Ectodermal cell (in vitro differentiated cells): ENCODE results near the gene NPHP4.
"Not testable (repeated sequence)": the region's sequence is repeated elsewhere in the genome, so short reads cannot be mapped to it uniquely, and the experiment has no call there.

ENCODE experiments used
- H3K27ac ChIP-seq: 2 replicates; pipeline ENCODE4 v1.7.0; 2013; ENCODE audit warnings: mild to moderate bottlenecking, low read depth, low read length; ENCODE audit not compliant: insufficient read depth, poor library complexity, severe bottlenecking
- H3K27me3 ChIP-seq: 2 replicates; pipeline ENCODE4 v1.7.0; 2013; ENCODE audit warnings: mild to moderate bottlenecking, low read length; ENCODE audit not compliant: insufficient read depth, control insufficient read depth, poor library complexity, severe bottlenecking
- H3K36me3 ChIP-seq: one replicate; pipeline ENCODE4 v1.7.0; 2013; ENCODE audit warnings: low read length; ENCODE audit not compliant: control insufficient read depth, insufficient read depth
- H3K4me1 ChIP-seq: one replicate; pipeline ENCODE4 v1.7.0; 2013; ENCODE audit warnings: low read length; ENCODE audit not compliant: control insufficient read depth, insufficient read depth
- H3K4me3 ChIP-seq: 2 replicates; pipeline ENCODE4 v1.7.0; 2013; ENCODE audit warnings: low read depth, low read length, control low read depth; ENCODE audit not compliant: insufficient read depth
- H3K9me3 ChIP-seq: 2 replicates; pipeline ENCODE4 v1.7.0; 2013; ENCODE audit warnings: mild to moderate bottlenecking, low read length, moderate library complexity; ENCODE audit not compliant: control insufficient read depth
- WGBS, 2 experiments: methylation state at CpG; one replicate each; pipeline ENCODE4 v1.1.7; 2013; ENCODE audit warnings: missing lambda C conversion rate in 2 of 2; 5-methylcytosine and 5-hydroxymethylcytosine counted together

NPHP4 gene

DNA sequence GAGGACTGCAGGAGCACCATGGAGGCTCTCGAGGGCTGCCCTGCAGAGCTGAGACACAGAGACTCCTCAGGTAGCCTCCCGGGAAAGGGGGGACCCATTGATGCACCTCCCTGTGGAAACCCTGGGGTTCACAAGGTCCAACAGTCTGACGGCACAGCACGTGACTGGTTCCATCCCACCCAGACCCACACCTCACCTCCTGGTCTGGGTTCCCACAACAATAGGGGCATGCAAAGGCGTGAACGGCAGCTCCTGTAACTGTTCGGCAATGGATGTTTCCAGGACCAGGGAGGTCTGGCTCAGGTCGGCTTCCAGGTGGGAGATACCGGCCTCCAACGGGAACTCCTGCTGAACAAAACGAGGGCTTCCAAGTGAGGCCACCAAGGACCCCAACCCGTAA is 86.8 kb downstream of the NPHP4 start:
- no peaks in the 10 kb centered on the region for H3K27me3 ChIP-seq
- 94% methylated on average over 12 of the region's 12 CpGs for WGBS, 2 experiments
- H3K9me3 ChIP-seq = no peaks in the 10 kb centered on the region
- H3K27ac ChIP-seq = no peak overlapping the region
- H3K4me1 ChIP-seq = no peaks in the 10 kb centered on the region
- H3K4me3 ChIP-seq = no peak overlapping the region
- H3K36me3 ChIP-seq = peaks cover 6% of the 10 kb centered on the region

DNA sequence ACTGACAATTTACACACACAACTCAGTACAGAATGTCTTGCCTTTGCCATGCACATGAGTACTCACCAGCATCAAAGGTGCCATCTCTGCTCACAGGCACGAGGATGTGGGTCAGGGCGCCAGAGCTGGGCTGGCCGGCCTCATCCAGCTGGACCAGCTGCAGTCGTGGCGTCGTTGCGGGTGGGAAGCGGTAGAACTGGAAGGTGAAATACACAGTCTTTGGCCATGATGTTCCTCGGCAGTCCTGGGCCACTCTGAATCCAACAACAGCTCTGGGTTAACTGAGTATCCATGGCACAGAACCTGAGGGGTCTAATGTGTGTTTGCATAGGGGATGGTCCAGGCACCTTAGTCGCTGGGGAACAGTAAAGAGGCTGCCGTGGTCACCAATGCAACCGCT is 87.7 kb downstream of the NPHP4 start:
- Histone ChIP-seq H3K4me3 (no peak overlapping the region), H3K36me3 (peaks cover 6% of the 10 kb centered on the region), H3K4me1 (no peaks in the 10 kb centered on the region), H3K9me3 (no peaks in the 10 kb centered on the region), H3K27ac (no peak overlapping the region), H3K27me3 (no peaks in the 10 kb centered on the region)
- 96 to 97% methylated on average over 12 of the region's 12 CpGs for WGBS, 2 experiments

- no peaks in the 10 kb centered on the region for H3K9me3 ChIP-seq
- H3K4me3 ChIP-seq = no peak overlapping the region
- H3K36me3 ChIP-seq = peaks cover 6% of the 10 kb centered on the region
- no peaks in the 10 kb centered on the region for H3K4me1 ChIP-seq
- H3K27me3 ChIP-seq = no peaks in the 10 kb centered on the region
- 94 to 95% methylated on average over 8 of the region's 8 CpGs for WGBS, 2 experiments
- H3K27ac ChIP-seq = no peak overlapping the region
Measured at GRCh38 chr1:5903680-5904079, 88.5 kb downstream of the NPHP4 start.

DNA sequence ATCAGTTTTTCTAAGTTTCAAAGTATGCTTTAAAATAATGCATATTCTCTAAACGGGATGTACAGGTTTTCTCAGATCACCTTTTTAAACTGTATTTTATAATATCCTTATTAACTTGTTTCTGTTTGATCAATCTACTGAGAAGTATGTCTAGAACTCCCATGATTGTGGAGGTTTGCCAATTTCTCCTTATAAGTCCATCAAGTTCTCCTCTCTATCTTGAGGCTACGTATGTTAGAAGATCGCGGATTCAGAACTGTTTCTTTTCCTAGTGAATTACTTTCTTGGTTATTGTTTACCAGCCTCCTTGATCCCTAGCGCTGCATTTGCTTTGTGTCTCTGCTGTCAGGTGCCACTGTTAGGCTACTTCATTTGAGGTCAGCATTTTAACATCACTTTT is 89.2 kb downstream of the NPHP4 start:
- 94 to 96% methylated on average over 4 of the region's 5 CpGs for WGBS, 2 experiments
- Histone ChIP-seq H3K36me3 (peaks cover 6% of the 10 kb centered on the region), H3K9me3 (no peaks in the 10 kb centered on the region), H3K4me3 (no peak overlapping the region), H3K27ac (no peak overlapping the region), H3K4me1 (no peaks in the 10 kb centered on the region), H3K27me3 (peaks cover 3% of the 10 kb centered on the region)

DNA sequence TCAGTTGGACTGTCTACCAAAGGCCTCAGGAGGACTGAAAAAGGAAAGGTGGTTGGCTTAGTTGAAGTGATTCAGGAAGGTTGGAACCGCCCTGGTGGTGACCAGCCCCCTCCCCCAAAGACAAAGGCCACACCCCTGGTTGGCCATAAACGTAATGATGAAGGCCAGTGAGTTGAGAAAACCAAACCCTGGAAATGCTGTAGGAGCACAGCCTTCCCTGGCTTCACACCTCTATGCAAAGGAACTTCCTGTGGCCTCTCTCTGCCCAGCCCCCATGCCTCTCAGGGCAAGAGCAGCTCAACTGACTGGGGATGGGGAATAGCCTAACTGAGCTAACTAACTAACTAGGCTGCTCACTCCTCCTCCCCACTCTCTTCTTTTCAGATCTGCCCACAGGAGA is 90.4 kb downstream of the NPHP4 start:
- Histone ChIP-seq H3K36me3 (peaks cover 6% of the 10 kb centered on the region), H3K27me3 (peaks cover 5% of the 10 kb centered on the region), H3K4me1 (peaks cover 8% of the 10 kb centered on the region), H3K27ac (no peak overlapping the region), H3K4me3 (no peak overlapping the region), H3K9me3 (no peaks in the 10 kb centered on the region)
- 64 to 80% methylated on average over 2 of the region's 2 CpGs for WGBS, 2 experiments

GRCh38 chr1:5901150-5901549 is 91.1 kb downstream of the NPHP4 start:
- Histone ChIP-seq H3K36me3 (peaks cover 6% of the 10 kb centered on the region), H3K27ac (no peak overlapping the region), H3K4me1 (peaks cover 14% of the 10 kb centered on the region), H3K4me3 (no peak overlapping the region), H3K27me3 (peaks cover 5% of the 10 kb centered on the region), H3K9me3 (no peaks in the 10 kb centered on the region)
- 95 to 97% methylated on average over 5 of the region's 5 CpGs for WGBS, 2 experiments

DNA sequence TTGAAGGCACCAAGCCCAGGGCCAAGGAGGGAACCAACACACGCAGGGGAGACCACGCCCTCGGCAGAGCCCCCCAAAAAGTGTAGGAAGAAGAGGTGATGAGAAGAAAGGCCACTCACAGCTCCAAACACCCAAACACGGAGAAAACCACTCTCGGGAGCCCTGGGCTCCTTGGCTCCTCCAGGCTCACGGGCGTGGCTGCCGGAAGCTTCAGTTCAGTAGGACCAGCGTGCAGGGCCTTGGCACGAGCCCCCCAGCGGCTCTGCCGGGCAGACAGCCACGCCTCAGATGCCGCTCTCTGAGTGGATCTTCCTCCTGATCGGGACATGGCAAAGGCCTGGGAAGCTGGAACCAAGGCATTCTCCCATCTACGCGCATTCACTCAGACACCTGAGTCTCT is 94.0 kb downstream of the NPHP4 start:
- H3K27me3 ChIP-seq = peaks cover 5% of the 10 kb centered on the region
- WGBS, 2 experiments = 92 to 93% methylated on average over 17 of the region's 17 CpGs
- no peaks in the 10 kb centered on the region for H3K9me3 ChIP-seq
- peaks cover 19% of the 10 kb centered on the region for H3K4me1 ChIP-seq
- H3K36me3 ChIP-seq = peaks cover 6% of the 10 kb centered on the region
- no peak overlapping the region for H3K27ac ChIP-seq
- no peak overlapping the region for H3K4me3 ChIP-seq

DNA sequence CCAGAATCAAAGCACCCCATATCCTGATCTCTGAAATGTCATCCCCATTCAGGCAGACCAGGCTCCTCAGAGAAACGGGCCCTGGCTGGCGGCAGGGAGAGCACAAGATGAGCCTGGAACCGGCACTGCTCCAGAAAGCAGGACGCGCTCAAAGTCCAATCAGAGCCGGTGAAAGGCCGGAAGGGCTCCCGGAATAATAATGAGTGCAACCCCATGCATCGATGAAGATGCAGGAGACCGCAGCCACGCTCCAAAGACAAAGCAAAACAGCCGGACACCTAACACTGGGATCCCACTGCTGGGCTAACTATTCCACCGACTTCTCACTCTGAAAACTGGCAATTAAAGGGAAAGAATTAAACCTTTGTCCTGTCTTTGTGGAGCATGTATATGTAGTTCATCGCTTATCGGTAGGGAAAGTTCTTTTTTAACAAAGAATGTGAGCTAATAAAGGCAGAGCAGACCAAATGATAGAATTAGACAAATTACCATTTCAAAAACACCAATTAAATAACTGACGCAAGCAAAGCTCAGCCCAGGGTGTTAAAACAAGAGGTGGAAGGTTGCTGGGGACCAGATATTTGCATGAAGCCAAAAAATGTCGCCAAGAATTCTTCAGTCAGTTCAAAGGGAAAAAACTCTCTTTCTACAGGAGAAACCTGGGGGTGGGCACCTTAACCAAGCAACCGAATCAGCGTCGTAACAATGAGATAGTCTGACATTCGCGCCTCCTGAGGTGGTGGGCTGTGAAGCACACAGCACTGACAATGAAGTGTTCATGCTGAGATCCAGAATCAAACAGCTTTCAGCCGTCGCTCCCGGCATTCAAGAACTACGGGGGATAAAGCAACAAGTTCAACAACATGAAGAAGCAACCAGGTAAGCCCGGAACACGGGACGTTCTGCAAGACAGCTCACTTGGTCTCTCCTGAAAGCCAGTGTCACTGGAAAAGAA is 95.2 kb downstream of the NPHP4 start:
- no peak overlapping the region for H3K27ac ChIP-seq
- H3K4me3 ChIP-seq = no peak overlapping the region
- H3K9me3 ChIP-seq = no peaks in the 10 kb centered on the region
- peaks cover 3% of the 10 kb centered on the region for H3K36me3 ChIP-seq
- 4 to 6% methylated on average over 29 of the region's 29 CpGs for WGBS, 2 experiments
- H3K27me3 ChIP-seq = peaks cover 5% of the 10 kb centered on the region
- H3K4me1 ChIP-seq = peaks cover 19% of the 10 kb centered on the region

DNA sequence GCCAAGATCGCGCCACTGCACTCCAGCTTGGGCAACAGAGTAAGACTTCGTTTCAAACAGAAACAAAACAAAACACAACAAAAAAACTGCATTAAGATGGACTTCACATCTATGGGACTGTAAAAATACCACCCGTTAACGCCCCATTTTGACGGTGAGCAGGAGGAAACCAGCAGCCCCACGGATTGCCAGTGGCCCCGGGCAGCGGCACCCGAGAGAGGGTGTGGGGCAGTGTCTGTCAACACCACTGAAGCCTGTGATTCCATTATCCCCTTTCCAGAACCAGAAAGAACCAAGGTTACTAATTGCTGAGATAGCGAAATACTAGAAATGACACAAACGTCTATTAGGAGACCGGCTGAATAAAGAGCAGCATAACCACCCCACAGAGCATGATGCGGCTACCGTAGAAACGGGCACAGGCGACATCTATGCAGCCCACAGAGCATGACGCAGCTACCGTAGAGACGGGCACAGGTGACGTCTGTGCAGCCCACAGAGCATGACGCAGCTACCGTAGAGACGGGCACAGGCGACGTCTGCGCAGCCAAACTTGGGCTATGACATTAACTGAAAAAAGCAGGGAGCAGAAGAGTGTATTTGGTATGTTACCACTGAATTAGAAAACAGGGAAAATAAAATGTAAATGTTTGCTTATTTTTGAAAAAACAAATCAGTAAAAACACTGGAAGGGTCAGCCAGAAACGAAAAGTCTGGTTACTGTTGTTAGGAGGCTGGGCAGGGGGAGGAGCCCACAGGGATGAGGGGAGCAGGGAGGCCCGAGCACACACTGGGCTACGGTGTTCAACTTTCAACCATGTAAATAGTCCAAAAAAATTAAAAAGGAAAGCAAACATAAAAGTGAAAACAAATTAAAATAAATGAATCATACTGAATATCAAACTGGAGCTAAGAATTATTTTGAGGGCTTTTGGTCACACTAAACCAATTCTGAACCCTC is 96.5 kb downstream of the NPHP4 start:
- peaks cover 5% of the 10 kb centered on the region for H3K27me3 ChIP-seq
- 91 to 93% methylated on average over 29 to 30 of the region's 30 CpGs for WGBS, 2 experiments
- H3K36me3 ChIP-seq = peaks cover 3% of the 10 kb centered on the region
- H3K9me3 ChIP-seq = no peaks in the 10 kb centered on the region
- H3K27ac ChIP-seq = no peak overlapping the region
- peaks cover 19% of the 10 kb centered on the region for H3K4me1 ChIP-seq
- H3K4me3 ChIP-seq = no peak overlapping the region

GRCh38 chr1:5893699-5894278 is 98.4 kb downstream of the NPHP4 start:
- not testable (repeated sequence) for H3K36me3 ChIP-seq, H3K4me3 ChIP-seq, H3K9me3 ChIP-seq, H3K27me3 ChIP-seq, H3K27ac ChIP-seq
- 81% methylated on average over 9 of the region's 12 CpGs for WGBS, 2 experiments
- H3K4me1 ChIP-seq = peaks cover 31% of the 10 kb centered on the region
